H1 (cell line): ENCODE data around the gene TAS2R39. TPM values are rescaled to one million over a fixed set of nuclear protein-coding genes. Genes with fewer than 3 reads are reported as not detected.

ENCODE experiments used
- CHD1 ChIP-seq: IDR thresholded peaks from 2 replicates; pipeline ENCODE4 v1.6.1; 2012; ENCODE audit warnings: low read depth, low read length, improper control_type of control experiment
- HDAC2 ChIP-seq, 2 experiments: fragments of 300-600 bp in 1 of 2; sonication (generic) in 1 of 2; IDR thresholded peaks; 2 replicates each; pipeline ENCODE4 v1.6.1; 2011 to 2012; ENCODE audit warnings: low read depth in 2 of 2, low read length in 2 of 2, mild to moderate bottlenecking in 2 of 2, moderate library complexity in 2 of 2, borderline replicate concordance in 1 of 2, inconsistent platforms in 1 of 2
- KDM5A ChIP-seq: fragments of 200-600 bp; IDR thresholded peaks from 2 replicates; pipeline ENCODE4 v1.7.1; 2012; ENCODE audit warnings: mild to moderate bottlenecking, low read length, inconsistent platforms, mixed read lengths
- POU5F1 ChIP-seq: IDR thresholded peaks from 2 replicates; pipeline ENCODE4 v1.6.1; 2011; ENCODE audit warnings: low read depth, mild to moderate bottlenecking, low read length, moderate library complexity
- SAP30 ChIP-seq: fragments of 300-600 bp; sonication (generic); IDR thresholded peaks from 2 replicates; pipeline ENCODE4 v1.7.1; 2012; ENCODE audit warnings: low read length, moderate library complexity, mild to moderate bottlenecking, inconsistent platforms; ENCODE audit not compliant: insufficient read depth, insufficient replicate concordance
- polyA plus RNA-seq, 7 experiments: library from polyadenylated mRNA; depleted of rRNA in 3 of 7; stranded (reverse) in 5 of 7; unstranded in 2 of 7; fragments of >200 nt in 5 of 7; fragments of 200-250 nt in 2 of 7; gene quantifications; 1 replicate in 5 of 7; 2 replicates in 1 of 7; 4 replicates in 1 of 7; pipeline versions ENCODE4 v1.2.1 to v1.2.3, GENCODE V29; 2011 to 2013; ENCODE audit warnings: missing spikeins in 2 of 7, mixed read lengths in 2 of 7
- total RNA-seq: library from RNA; stranded (reverse); fragmentation: NEBNext Ultra II Directional; extraction: Animal tissue kit (Norgen Biotek cat#: 25700); gene quantifications from 2 replicates; pipeline ENCODE4 v1.2.1, GENCODE V29; 2021
- TF ChIP-seq, protein P1 (sequence below): IDR thresholded peaks from 2 replicates; pipeline ENCODE4 v1.6.1; 2012; ENCODE audit warnings: inconsistent platforms
- TF ChIP-seq, protein P2 (sequence below): IDR thresholded peaks from 2 replicates; pipeline ENCODE4 v1.6.1; 2012; ENCODE audit warnings: inconsistent platforms

Gene TAS2R39
- total and polyA plus RNA-seq, 2 of the 8 experiments (the other 6 are each of a cell fraction or from before 2014, with no cell fraction given): not detected

GRCh38 chr7:143216151-143216550 lies 32.9 kb downstream of the TAS2R39 start (continued):
- TF ChIP-seq, protein P1, sequence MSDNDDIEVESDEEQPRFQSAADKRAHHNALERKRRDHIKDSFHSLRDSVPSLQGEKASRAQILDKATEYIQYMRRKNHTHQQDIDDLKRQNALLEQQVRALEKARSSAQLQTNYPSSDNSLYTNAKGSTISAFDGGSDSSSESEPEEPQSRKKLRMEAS: no peak
- TF ChIP-seq, protein P2, sequence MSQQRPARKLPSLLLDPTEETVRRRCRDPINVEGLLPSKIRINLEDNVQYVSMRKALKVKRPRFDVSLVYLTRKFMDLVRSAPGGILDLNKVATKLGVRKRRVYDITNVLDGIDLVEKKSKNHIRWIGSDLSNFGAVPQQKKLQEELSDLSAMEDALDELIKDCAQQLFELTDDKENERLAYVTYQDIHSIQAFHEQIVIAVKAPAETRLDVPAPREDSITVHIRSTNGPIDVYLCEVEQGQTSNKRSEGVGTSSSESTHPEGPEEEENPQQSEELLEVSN: no peak
- no peak for TF ChIP-seq POU5F1
- TF ChIP-seq KDM5A: no peak
- TF ChIP-seq SAP30: no peak
- TF ChIP-seq CHD1: no peak
- no peak for TF ChIP-seq HDAC2 (IDR thresholded peaks at IDR 0.05; ENCODE audit: borderline replicate concordance in 1 of 2, low read depth in 2 of 2, low read length in 2 of 2)
- TF ChIP-seq, all 59 proteins: peak for 0
